ENCODE data around the gene C10orf120. TPM values are rescaled to one million over a fixed set of nuclear protein-coding genes. Genes with fewer than 3 reads are reported as not detected.

C10orf120 gene
- total RNA-seq, 1 experiment from 2014 or later = not detected

DNA sequence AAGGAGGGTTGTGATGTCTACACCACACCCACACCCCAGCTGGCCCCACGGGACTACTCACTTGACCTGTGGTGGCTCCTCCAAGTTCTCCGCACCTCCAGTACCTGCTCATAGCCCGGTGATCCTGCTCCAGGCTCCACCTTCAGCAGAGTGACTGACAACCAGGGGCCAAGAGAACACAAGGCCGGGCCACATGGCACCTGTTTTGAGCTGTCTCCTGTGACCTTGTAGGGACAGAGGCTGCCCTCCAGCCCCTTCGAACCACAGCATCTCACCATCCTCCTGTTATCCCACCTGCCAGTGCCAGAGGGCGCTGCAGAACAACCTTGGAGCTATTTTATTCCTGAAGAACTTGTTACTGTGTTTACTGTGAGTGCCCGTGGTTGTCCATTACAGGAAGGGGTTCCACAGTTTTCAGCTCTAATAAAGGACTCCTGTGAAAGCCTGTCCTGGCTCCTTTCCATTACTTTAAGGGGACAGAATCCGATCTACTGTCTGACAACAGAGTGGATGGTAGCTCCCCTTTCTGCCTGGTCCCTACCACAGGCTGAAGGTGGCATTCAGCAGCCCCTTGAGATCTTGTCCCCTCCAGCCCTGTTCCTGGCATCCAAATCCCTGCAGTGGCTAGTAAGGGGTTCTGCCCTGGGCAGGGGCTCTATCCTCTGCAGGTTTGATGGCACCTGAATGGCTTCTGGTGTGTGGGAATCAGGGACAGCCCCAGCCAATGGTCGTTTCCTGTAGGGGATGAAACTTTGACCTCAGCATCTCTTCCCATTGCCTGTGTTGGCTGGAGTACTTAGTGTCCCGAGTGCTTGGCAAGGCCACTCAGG is 50.8 kb downstream of the C10orf120 start:
- peak; percentile 68 for DNase-seq (ENCODE audit: low read depth, low spot score)
- in situ Hi-C loops (cut with HindIII; ENCODE audit: low pct_unique_long_range_greater_than_20kb, low sequenced_read_pairs) = no loop called here

Other genes starting within 250 kb of the C10orf120 start
- gene ARMS2, start 245.2 kb downstream of the C10orf120 start, total RNA-seq (2014; rRNA removed; shearing (Covaris generic)) = not detected in 2 replicates
- gene HTRA1, start 238.3 kb downstream of the C10orf120 start, total RNA-seq (2014; rRNA removed; shearing (Covaris generic)) = 113 and 119 TPM in 2 replicates
- gene DMBT1, start 139.1 kb downstream of the C10orf120 start, total RNA-seq (2014; rRNA removed; shearing (Covaris generic)) = 0.32 and 0.42 TPM in 2 replicates
- gene CUZD1, start 146.0 kb upstream of the C10orf120 start, total RNA-seq (2014; rRNA removed; shearing (Covaris generic)) = 0.18 TPM in 1 of 2 replicates, not detected in the other
- 0.45 TPM in 1 of 2 replicates, not detected in the other for gene FAM24B, start 179.7 kb upstream of the C10orf120 start, total RNA-seq (2014; rRNA removed; shearing (Covaris generic))
- not detected in 2 replicates for gene FAM24A, start 210.8 kb upstream of the C10orf120 start, total RNA-seq (2014; rRNA removed; shearing (Covaris generic))

Measured in SK-MEL-5 (cell line).